ENCODE data around the gene OR52M1.
"Not testable (repeated sequence)": the region's sequence is repeated elsewhere in the genome, so short reads cannot be mapped to it uniquely, and the experiment has no call there.

OR52M1 gene

GRCh38 chr11:4544891-4545290 lies at the start of gene OR52M1:
OR52M1 (plus strand) TSS chr11:4545191; CDS start chr11:4545191, 0 bp downstream.
- DNase-seq = no peak

- DNase-seq = peak; percentile 41
Observed at GRCh38 chr11:4495487-4495886, 49.5 kb upstream of the OR52M1 start.

GRCh38 chr11:4495986-4496385 lies 49.0 kb upstream of the OR52M1 start:
- DNase-seq = no peak

- no peak for DNase-seq
Observed at GRCh38 chr11:4496557-4497248, 48.3 kb upstream of the OR52M1 start.

GRCh38 chr11:4508886-4509285 lies 36.1 kb upstream of the OR52M1 start:
- no peak for DNase-seq

GRCh38 chr11:4511282-4512245 lies 33.4 kb upstream of the OR52M1 start:
- DNase-seq = no peak

- no peak for DNase-seq
Observed at GRCh38 chr11:4514196-4514595, 30.8 kb upstream of the OR52M1 start.

- DNase-seq = no peak
Observed at GRCh38 chr11:4522339-4522738, 22.7 kb upstream of the OR52M1 start.

GRCh38 chr11:4522752-4523151 lies 22.2 kb upstream of the OR52M1 start:
- DNase-seq = no peak

- no peak for DNase-seq
Observed at GRCh38 chr11:4523666-4524065, 21.3 kb upstream of the OR52M1 start.

- DNase-seq = no peak
Observed at GRCh38 chr11:4527926-4528325, 17.1 kb upstream of the OR52M1 start.

- not testable (repeated sequence) for DNase-seq
Observed at GRCh38 chr11:4531686-4532085, 13.3 kb upstream of the OR52M1 start.

- peak; percentile 63 for DNase-seq
Observed at GRCh38 chr11:4539603-4540219, 5.3 kb upstream of the OR52M1 start.

GRCh38 chr11:4541071-4541470 lies 3.9 kb upstream of the OR52M1 start:
- no peak for DNase-seq

GRCh38 chr11:4543561-4543960 lies 1.4 kb upstream of the OR52M1 start:
- no peak for DNase-seq

GRCh38 chr11:4546878-4547277 lies 1.9 kb downstream of the OR52M1 start:
- DNase-seq = no peak

- DNase-seq = no peak
Observed at GRCh38 chr11:4547416-4547815, 2.4 kb downstream of the OR52M1 start.

- DNase-seq = peak; percentile 4
Observed at GRCh38 chr11:4551346-4551979, 6.5 kb downstream of the OR52M1 start.

GRCh38 chr11:4559527-4560440 lies 14.8 kb downstream of the OR52M1 start:
- DNase-seq = no peak

- no peak for DNase-seq
Observed at GRCh38 chr11:4560467-4560866, 15.5 kb downstream of the OR52M1 start.

GRCh38 chr11:4565371-4565770 lies 20.4 kb downstream of the OR52M1 start:
- DNase-seq = no peak

- DNase-seq = no peak
Observed at GRCh38 chr11:4569075-4569474, 24.1 kb downstream of the OR52M1 start.
